NCI-H1105 treated with DMSO at 0.1 percent for 48 hours (cell line): ENCODE results near the gene PTN.
A peak's percentile ranks its signal among the peaks of the same experiment; 100 is the strongest.
"Not testable (repeated sequence)": the region's sequence is repeated elsewhere in the genome, so short reads cannot be mapped to it uniquely, and the experiment has no call there.

ENCODE experiments used
- DNase-seq: peaks from one replicate; lab custom pipeline; 2025; lab: John Stamatoyannopoulos, UW

PTN gene

GRCh38 chr7:137268001-137268865 is 75.3 kb downstream of the PTN start:
- not testable (repeated sequence) for DNase-seq

- DNase-seq, result no peak
Observed at GRCh38 chr7:137266764-137267163, 76.8 kb downstream of the PTN start.

- not testable (repeated sequence) for DNase-seq
Observed at GRCh38 chr7:137265480-137265879, 78.1 kb downstream of the PTN start.

- no peak for DNase-seq
Observed at GRCh38 chr7:137262599-137262998, 80.9 kb downstream of the PTN start.

DNA sequence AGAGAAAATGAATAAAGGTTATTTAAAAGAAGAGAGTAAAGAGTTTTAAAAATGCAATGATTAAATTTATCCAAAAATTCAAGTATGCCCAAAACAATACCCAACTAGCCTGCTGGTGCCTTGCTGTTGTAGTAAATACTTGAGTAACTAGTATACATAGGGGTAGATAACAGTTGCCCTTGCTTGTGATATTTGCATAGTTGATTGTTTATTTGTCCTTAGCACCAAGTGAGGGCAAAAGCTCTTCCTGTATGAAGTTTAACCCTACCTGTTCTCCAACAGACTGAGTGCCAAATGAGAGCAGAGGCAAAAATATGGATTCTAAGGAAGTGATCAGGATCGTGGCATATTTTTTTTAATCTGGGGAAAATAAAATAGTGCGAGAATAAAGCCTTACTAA is 85.0 kb downstream of the PTN start:
- no peak for DNase-seq

GRCh38 chr7:137254766-137255165 is 88.8 kb downstream of the PTN start:
- DNase-seq, result no peak

DNA sequence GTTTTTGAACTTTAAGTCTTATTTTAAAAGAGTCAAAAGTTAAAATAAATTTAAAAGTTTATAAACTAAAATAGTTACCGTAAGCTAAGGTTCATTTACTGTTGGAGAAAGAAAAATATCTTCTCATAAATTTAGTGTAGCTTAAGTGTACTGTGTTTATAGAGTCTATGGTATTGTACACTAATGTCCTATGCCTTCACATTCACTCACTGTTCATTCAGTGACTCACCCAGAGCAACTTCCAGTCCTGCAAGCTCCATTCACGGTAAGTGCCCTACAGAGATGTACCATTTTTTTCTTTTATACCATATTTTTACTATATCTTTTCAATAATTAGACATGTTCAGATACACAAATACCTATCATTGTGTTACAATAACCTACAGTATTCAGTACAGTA is 97.6 kb downstream of the PTN start:
- no peak for DNase-seq

GRCh38 chr7:137245186-137245585 is 98.3 kb downstream of the PTN start:
- DNase-seq, result no peak

- DNase-seq, result no peak
Observed at GRCh38 chr7:137243741-137244140, 99.8 kb downstream of the PTN start.

DNA sequence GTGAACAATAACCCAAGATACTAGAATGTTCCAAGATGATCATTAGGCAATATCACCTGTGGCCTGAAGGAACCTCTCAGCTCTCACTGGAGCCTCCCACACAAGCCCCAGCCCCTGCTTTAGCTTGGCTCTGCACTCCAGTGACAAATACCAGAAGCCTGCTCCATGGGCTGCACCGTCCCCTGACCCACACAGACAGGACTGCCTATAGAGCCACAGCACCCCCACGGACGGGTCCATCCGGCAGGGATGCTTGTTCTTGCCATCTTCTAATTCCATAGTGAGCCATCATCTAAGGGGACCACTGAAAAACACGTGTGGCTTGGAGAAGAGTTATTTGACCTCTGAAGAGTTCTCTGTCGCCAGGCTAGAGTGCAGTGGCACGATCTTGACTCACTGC is 100.9 kb downstream of the PTN start:
- no peak for DNase-seq

DNA sequence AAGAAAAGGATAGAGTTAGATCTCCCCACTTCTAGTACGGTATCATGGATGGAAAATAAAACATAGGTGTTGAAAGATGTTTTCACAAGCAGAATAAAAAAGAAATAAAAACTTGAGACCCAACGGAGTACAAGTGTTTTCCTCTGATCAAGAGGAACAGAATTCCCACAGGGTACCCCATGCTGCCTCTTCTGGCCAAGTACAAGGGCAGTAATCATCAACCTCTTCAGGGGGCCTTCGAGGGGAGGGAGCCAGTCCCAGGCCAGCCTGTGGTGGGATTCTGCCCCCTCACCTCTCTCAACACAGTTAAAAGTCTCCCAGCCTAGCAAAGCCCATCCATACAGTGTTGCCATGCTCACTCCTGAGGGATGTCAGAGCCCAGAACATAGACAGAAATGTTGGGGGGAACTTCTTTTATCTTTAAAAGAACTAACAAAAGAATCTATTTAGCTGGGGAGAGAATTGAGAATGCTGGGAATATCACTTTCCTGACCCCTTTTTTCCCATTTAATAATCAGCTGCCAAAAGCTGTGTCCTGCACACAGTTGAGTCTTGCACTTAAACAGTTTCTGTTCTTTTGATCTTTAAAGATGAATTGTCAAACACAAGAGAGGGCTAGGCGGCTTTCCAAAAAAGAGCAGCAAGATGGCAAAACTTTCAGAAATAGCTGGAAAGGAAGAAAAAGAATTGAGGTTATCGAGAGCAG is 101.7 kb downstream of the PTN start:
- no peak for DNase-seq

DNA sequence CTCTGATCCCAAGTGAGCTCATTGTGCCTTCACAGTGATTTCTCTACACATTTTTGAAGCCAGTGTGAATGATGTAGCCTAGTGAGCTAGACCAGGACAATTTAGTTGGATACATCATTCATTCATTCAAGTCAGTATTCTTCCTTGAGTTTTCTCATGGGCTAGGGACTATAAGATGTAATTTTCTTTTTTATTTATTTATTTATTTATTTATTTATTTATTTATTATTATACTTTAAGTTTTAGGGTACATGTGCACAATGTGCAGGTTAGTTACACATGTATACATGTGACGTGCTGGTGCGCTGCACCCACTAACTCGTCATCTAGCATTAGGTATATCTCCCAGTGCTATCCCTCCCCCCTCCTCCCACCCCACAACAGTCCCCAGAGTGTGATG is 104.3 kb downstream of the PTN start:
- not testable (repeated sequence) for DNase-seq

- DNase-seq, result no peak
Observed at GRCh38 chr7:137235434-137235833, 108.1 kb downstream of the PTN start.

DNA sequence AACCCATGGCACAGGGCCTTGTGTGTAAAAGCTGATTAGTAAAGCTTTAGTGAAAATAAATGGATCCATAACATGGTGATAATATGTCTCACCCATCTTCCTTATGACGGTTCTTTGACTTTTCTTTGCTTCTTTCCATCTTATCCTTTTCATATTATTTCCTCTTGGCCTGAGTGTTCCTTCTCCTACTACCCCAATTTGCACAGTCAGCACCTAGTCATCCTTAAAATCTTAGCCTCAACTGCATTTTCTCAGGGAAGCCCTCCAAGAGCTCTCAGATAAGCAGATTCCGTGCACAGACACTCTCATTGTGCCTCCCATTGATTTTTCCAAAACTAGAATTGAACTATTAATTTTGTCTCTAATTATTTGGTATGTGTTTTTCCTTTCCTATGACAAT is 112.4 kb downstream of the PTN start:
- DNase-seq, result no peak

DNA sequence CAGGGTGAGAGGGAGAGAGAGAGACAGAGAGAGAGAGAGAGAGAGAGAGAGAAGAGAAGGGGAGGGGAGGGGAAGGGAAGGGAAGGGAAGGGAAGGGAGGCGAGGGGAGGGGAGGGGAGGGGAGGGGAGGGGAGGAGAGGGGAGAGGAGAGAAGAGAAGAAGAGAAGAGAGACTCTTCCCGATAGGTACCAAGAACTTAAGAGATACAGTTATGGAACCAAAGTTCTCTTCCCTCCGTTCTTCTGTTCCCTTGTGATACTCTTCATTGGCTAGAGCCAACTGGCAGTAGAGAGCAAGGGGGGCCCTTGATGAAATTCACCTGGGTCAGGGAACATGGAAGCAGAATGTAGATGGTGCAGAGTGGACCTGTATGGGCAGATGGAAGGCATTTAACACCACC is 122.1 kb downstream of the PTN start:
- DNase-seq, result no peak

- DNase-seq, result no peak
Observed at GRCh38 chr7:137213744-137214143, 129.8 kb downstream of the PTN start.

DNA sequence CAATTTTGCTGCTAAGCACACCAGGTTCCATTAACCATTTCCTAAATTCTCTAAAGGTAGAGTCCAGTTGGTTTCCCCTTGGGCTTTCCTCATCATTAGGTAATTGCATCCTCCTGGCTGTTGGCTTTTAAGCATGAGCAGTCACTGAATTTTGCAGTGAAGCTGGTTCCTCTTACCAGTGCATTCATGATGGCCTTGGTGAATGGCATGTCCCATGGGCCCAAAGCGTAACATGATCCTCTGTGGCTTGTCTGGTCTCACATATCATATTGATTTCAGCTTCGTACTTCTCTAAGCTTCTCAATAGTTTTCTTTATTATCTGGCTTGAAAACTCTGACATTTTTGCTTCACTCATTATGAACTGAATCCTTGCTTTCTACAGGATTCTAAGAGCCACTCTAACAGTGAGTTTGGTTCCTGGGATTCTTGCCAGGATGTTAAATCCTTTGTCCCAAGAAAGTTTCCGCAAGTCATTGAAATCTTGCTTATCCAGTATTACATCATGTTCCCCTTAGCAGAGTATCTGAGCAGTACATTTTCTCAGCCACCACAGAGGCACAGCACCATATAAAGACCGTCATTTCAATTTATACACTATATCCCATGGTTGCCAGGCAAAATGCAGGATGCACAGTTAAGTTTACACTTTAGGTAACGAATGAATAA is 134.2 kb downstream of the PTN start:
- peak; percentile 8 for DNase-seq

GRCh38 chr7:137206770-137207169 is 136.8 kb downstream of the PTN start:
- DNase-seq, result no peak

- DNase-seq, result no peak
Observed at GRCh38 chr7:137204246-137204645, 139.3 kb downstream of the PTN start.

- no peak for DNase-seq
Observed at GRCh38 chr7:137203351-137203750, 140.2 kb downstream of the PTN start.

DNA sequence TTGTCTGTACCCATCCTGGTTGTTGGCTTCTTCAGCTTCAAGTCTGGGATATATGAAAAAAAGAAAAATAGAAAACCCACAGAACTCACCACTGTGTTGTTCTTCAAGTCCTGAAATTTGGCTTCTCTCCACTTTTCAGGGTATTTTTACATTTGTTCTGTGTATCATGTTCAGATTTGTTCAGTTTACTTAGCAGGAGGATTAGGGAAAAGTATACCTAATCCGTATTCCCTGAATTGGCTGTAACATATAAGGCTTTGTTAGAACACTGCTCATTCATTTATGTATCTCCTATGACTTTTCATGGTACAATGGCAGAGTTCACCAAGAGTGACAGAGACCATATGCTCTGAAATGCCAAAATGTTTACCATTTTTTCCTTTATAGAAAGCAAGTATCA is 146.9 kb downstream of the PTN start:
- DNase-seq, result no peak

- DNase-seq, result no peak
Observed at GRCh38 chr7:137195996-137196395, 147.5 kb downstream of the PTN start.

- DNase-seq, result peak; percentile 67
Observed at GRCh38 chr7:137181619-137182018, 161.9 kb downstream of the PTN start.
